Measurements from ENCODE around the gene CYREN. TPM values are rescaled to one million over a fixed set of nuclear protein-coding genes. Genes with fewer than 3 reads are reported as not detected.

The CYREN gene
- total RNA-seq, 1 donor from 2014 or later: 42.2 TPM

- intact Hi-C loops (cut with micrococcal nuclease): no loop called here
These were observed 53.4 kb downstream of the CYREN start for GRCh38 chr7:135117096-135117495.

Other genes with a start within 250 kb of the CYREN start
- 1.4 and 2.2 TPM in 2 replicates for gene AGBL3, start 184.2 kb downstream of the CYREN start, total RNA-seq
- 24.5 and 27.0 TPM in 2 replicates for gene TMEM140, start 22.6 kb downstream of the CYREN start, total RNA-seq
- 17.5 and 19.4 TPM in 2 replicates for gene WDR91, start 40.8 kb upstream of the CYREN start, total RNA-seq
- not detected in 2 replicates for gene STRA8, start 63.1 kb upstream of the CYREN start, total RNA-seq

Measured in T-helper 1 cell treated with Interleukin-12 subunit alpha and Interleukin-12 subunit beta and Interleukin-4 antibody, amounts not matched to agents 30 ng/mL and 1 ng/mL, for 36 hours (primary cell).